ENCODE data around the gene ELF1. TPM values are rescaled to one million over a fixed set of nuclear protein-coding genes. Genes with fewer than 3 reads are reported as not detected.

Gene ELF1
- total and polyA plus RNA-seq, 2 of the 8 experiments (the other 6 are each of a cell fraction or from before 2014, with no cell fraction given), result 5.6 to 18.2 TPM

DNA sequence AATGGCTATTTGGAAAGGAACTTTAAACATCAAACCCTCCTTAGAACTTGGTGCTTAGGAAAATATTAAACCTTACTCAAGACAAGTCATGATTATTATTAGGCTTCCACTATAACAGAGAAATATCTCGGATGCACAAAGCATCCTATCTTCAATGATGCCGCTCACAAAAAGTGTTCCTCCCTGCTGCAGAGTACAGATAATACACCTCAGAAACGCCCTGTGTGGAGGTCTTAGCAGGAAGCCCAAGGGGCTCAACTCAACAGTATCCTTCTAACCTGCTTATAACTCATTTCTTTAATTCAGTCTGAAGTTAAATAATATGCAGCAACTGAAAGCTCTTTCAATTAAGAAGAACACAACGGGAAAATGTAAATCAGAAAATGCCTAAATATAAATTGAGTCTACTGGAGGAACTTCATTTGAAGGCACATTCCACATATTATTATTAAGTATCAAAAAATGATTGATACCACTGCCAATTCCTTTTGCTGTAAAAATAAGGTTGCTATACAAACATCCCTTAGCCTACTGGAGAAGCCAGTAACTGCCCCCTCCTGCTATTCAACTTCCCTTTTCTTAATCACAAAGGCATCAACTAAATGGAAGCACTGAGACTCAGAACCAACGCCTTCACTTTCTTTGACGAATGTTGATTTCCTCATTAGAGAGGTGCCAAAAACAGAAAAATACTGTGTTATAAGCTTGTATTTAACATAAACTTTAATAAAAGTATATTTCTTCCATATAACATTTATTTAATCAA is 12.0 kb downstream of the ELF1 start:
- H4K8ac ChIP-seq (ENCODE audit: extremely low read depth, insufficient read depth, low read length), result no peak overlapping the region
- CTCF ChIA-PET (ENCODE audit: partially characterized antibody), result interaction anchor here (0.6 to 1.1 kb wide), 2 partner anchors 33 to 50 kb away, joined by 3 read pairs; no protein-coding TSS in a partner anchor
- H2AK5ac ChIP-seq (ENCODE audit: low read depth, low read length), result no peak overlapping the region
- H3K23me2 ChIP-seq (ENCODE audit: low read depth, low read length), result no peaks in the 10 kb centered on the region; the same call in 1 of the 2 replicates
- no peak overlapping the region for H3K14ac ChIP-seq (ENCODE audit: insufficient read length)
- FAIRE-seq, result no peak
- no peaks in the 10 kb centered on the region for H3K36me3 ChIP-seq (ENCODE audit: control insufficient read depth in 2 of 4, insufficient read depth in 4 of 4, low read length in 3 of 4)
- no peak overlapping the region for H4K91ac ChIP-seq (replicated peaks; ENCODE audit: insufficient read length, low read length)
- H2BK120ac ChIP-seq (replicated peaks; ENCODE audit: low read depth, low read length), result no peak overlapping the region
- H3K4me2 ChIP-seq (ENCODE audit: insufficient read depth in 1 of 2, low read depth in 2 of 2, low read length in 2 of 2), result peak overlapping the region; percentile 13 to 30; a peak in 2 of 4 replicates
- TF ChIP-seq, protein P1, sequence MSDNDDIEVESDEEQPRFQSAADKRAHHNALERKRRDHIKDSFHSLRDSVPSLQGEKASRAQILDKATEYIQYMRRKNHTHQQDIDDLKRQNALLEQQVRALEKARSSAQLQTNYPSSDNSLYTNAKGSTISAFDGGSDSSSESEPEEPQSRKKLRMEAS (IDR thresholded peaks at IDR 0.05), result no peak
- no peak for TF ChIP-seq SRF (IDR thresholded peaks at IDR 0.05; ENCODE audit: low read depth, low read length)
- no peak overlapping the region for H3K23ac ChIP-seq (ENCODE audit: insufficient read length)
- WGBS, 2 experiments (ENCODE audit: extremely low coverage in 1 of 2, insufficient coverage in 1 of 2, insufficient read length in 1 of 2, insufficient replicate concordance in 2 of 2, low coverage in 1 of 2, low lambda C conversion rate in 2 of 2, missing lambda C conversion rate in 1 of 2), result 73% methylated on average over 6 of the region's 6 CpGs; no CpG with 5 or more reads in 1 of the 2 experiments
- no peaks in the 10 kb centered on the region for H4K20me1 ChIP-seq (replicated peaks in 1 of 2; ENCODE audit: control insufficient read depth in 1 of 2, insufficient read depth in 2 of 2, low read length in 2 of 2)
- POLR2A ChIA-PET (ENCODE audit: partially characterized antibody), result no interaction called here
- no peak overlapping the region for H3K4me3 ChIP-seq (ENCODE audit: extremely low read depth in 1 of 4, insufficient read depth in 2 of 4, low read depth in 3 of 4, low read length in 4 of 4)
- no peak overlapping the region for H2BK15ac ChIP-seq (ENCODE audit: low read length)
- H3K18ac ChIP-seq (ENCODE audit: extremely low read depth, low read length), result no peak overlapping the region
- H2BK20ac ChIP-seq (ENCODE audit: low read length), result no peak overlapping the region
- no peak overlapping the region for H2BK5ac ChIP-seq (ENCODE audit: low read depth, low read length)
- no peak overlapping the region for H2BK12ac ChIP-seq (ENCODE audit: low read depth, low read length)
- H3K4ac ChIP-seq (replicated peaks; ENCODE audit: insufficient read length, low read depth, low read length), result no peak overlapping the region
- no peak for DNase-seq (ENCODE audit: low read depth in 1 of 2, low spot score in 2 of 2)
- no peaks in the 10 kb centered on the region for H3K79me1 ChIP-seq (ENCODE audit: low read depth, low read length)
- no peak overlapping the region for H3K56ac ChIP-seq (replicated peaks; ENCODE audit: insufficient read length, low read depth, low read length)
- H3K4me1 ChIP-seq (replicated peaks in 1 of 4; ENCODE audit: control insufficient read depth in 3 of 4, insufficient read depth in 4 of 4, low read length in 3 of 4), result peaks cover 0 to 5% (median 0%) of the 10 kb centered on the region in 4 experiments; a peak in 3 of 7 replicates
- no peaks in the 10 kb centered on the region for H3K27me3 ChIP-seq (replicated peaks in 1 of 4; ENCODE audit: control insufficient read depth in 3 of 4, extremely low read depth in 1 of 4, insufficient read depth in 3 of 4, low read length in 3 of 4)
- H3K9me3 ChIP-seq (ENCODE audit: insufficient read depth in 2 of 2, low read depth in 1 of 2, low read length in 1 of 2), result no peaks in the 10 kb centered on the region
- no peak overlapping the region for H3K27ac ChIP-seq (ENCODE audit: low read depth, low read length)
- no peak overlapping the region for H4K5ac ChIP-seq (ENCODE audit: insufficient read length, low read depth, low read length)
- no peaks in the 10 kb centered on the region for H3K79me2 ChIP-seq (ENCODE audit: control insufficient read depth in 1 of 2, insufficient read depth in 2 of 2, low read length in 2 of 2)
- no peak overlapping the region for H2AFZ ChIP-seq (ENCODE audit: low read length)
- H3K9ac ChIP-seq (replicated peaks in 1 of 4; ENCODE audit: extremely low read depth in 1 of 4, low read depth in 3 of 4, low read length in 3 of 4), result no peak overlapping the region
